Measurements from ENCODE around the gene AUTS2. TPM values are rescaled to one million over a fixed set of nuclear protein-coding genes. Genes with fewer than 3 reads are reported as not detected.

The AUTS2 gene
- total RNA-seq, 1 experiment from 2014 or later: 2.5 TPM

DNA sequence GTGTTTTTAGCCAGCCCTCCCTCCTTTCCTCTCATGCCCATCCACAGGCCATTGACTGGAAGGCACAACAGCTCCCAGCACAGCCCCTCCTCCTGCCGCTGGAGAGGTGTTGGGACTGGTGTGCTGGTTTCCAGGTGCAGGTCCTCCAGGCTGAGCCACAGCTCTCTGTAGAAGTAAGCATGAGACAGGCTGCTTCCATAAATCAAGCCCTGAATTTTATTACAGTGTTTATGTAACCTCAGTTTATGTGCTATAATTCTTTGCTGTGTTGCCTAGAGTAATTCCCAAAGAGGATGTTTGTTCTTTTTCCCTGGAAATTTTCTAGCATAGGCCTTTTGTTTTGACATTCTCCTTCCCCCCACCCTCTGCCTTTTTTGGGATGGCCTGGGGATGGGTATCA is 445.8 kb downstream of the AUTS2 start:
- no peaks in the 10 kb centered on the region for H3K27me3 ChIP-seq (ENCODE audit: control insufficient read depth, insufficient read depth, low read length)

DNA sequence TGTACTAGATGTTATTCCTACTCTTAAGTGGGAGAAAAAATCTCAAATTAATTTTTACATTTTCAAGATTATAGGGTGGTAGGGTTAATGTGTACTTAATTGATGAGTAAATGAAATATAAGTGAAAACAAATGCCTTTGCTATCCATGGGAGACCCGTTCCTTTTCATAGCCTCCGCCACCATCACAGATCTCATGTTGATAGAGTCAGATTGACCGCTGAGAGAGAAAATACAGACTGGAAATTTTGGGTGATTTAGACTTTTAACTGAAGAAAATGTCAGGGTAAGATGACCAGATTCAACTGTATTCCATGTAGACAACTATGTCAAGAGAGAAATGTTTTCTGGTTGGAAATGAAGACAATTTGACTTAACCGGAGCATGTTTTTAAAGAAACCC is 446.2 kb downstream of the AUTS2 start:
- no peaks in the 10 kb centered on the region for H3K9me3 ChIP-seq (ENCODE audit: control insufficient read depth, insufficient read depth, low read depth, low read length)
- no peak for ATAC-seq
- in situ Hi-C loops (cut with HindIII; ENCODE audit: low pct_unique_long_range_greater_than_20kb, low sequenced_read_pairs) (no loop called here), intact Hi-C loops (cut with micrococcal nuclease; ENCODE audit: unreplicated experiment) (no loop called here)
- no peak for TF ChIP-seq POLR2AphosphoS5 (IDR thresholded peaks at IDR 0.05; ENCODE audit: low read depth, low read length)
- no peak for TF ChIP-seq SIN3A (IDR thresholded peaks at IDR 0.05; ENCODE audit: borderline replicate concordance, insufficient read depth, low read depth, low read length)
- TF ChIP-seq, protein P1, sequence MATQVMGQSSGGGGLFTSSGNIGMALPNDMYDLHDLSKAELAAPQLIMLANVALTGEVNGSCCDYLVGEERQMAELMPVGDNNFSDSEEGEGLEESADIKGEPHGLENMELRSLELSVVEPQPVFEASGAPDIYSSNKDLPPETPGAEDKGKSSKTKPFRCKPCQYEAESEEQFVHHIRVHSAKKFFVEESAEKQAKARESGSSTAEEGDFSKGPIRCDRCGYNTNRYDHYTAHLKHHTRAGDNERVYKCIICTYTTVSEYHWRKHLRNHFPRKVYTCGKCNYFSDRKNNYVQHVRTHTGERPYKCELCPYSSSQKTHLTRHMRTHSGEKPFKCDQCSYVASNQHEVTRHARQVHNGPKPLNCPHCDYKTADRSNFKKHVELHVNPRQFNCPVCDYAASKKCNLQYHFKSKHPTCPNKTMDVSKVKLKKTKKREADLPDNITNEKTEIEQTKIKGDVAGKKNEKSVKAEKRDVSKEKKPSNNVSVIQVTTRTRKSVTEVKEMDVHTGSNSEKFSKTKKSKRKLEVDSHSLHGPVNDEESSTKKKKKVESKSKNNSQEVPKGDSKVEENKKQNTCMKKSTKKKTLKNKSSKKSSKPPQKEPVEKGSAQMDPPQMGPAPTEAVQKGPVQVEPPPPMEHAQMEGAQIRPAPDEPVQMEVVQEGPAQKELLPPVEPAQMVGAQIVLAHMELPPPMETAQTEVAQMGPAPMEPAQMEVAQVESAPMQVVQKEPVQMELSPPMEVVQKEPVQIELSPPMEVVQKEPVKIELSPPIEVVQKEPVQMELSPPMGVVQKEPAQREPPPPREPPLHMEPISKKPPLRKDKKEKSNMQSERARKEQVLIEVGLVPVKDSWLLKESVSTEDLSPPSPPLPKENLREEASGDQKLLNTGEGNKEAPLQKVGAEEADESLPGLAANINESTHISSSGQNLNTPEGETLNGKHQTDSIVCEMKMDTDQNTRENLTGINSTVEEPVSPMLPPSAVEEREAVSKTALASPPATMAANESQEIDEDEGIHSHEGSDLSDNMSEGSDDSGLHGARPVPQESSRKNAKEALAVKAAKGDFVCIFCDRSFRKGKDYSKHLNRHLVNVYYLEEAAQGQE (IDR thresholded peaks at IDR 0.05; ENCODE audit: insufficient read depth in 1 of 2, low read depth in 2 of 2, low read length in 1 of 2): no peak
- TF ChIP-seq TCF7L2 (IDR thresholded peaks at IDR 0.05; ENCODE audit: low read depth, low read length): no peak
- TF ChIP-seq, protein P2, sequence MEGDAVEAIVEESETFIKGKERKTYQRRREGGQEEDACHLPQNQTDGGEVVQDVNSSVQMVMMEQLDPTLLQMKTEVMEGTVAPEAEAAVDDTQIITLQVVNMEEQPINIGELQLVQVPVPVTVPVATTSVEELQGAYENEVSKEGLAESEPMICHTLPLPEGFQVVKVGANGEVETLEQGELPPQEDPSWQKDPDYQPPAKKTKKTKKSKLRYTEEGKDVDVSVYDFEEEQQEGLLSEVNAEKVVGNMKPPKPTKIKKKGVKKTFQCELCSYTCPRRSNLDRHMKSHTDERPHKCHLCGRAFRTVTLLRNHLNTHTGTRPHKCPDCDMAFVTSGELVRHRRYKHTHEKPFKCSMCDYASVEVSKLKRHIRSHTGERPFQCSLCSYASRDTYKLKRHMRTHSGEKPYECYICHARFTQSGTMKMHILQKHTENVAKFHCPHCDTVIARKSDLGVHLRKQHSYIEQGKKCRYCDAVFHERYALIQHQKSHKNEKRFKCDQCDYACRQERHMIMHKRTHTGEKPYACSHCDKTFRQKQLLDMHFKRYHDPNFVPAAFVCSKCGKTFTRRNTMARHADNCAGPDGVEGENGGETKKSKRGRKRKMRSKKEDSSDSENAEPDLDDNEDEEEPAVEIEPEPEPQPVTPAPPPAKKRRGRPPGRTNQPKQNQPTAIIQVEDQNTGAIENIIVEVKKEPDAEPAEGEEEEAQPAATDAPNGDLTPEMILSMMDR (IDR thresholded peaks at IDR 0.05): no peak
- H3K4me1 ChIP-seq (ENCODE audit: control insufficient read depth, insufficient read depth, low read length): no peaks in the 10 kb centered on the region
- BruUV-seq (replicated peaks): no TSS peak
- H3K27me3 ChIP-seq (ENCODE audit: control insufficient read depth, insufficient read depth, low read length): no peaks in the 10 kb centered on the region
- H3K27ac ChIP-seq (ENCODE audit: low read length): no peak overlapping the region
- CTCF ChIA-PET: no interaction called here
- DNase-seq (ENCODE audit: low read depth, low spot score): no peak
- H3K4me3 ChIP-seq (ENCODE audit: low read depth in 2 of 2, low read length in 2 of 2): no peak overlapping the region
- H3K36me3 ChIP-seq (ENCODE audit: control insufficient read depth, insufficient read depth, low read length): no peaks in the 10 kb centered on the region
- POLR2A ChIA-PET: no interaction called here

More for the DNA sequence above, 445.8 kb downstream of the AUTS2 start:
- no TSS peak for BruUV-seq (replicated peaks)
- no peak overlapping the region for H3K27ac ChIP-seq (ENCODE audit: low read length)
- ChIA-PET POLR2A (no interaction called here), CTCF (no interaction called here)
- no peaks in the 10 kb centered on the region for H3K36me3 ChIP-seq (ENCODE audit: control insufficient read depth, insufficient read depth, low read length)
- ATAC-seq: no peak
- no peaks in the 10 kb centered on the region for H3K4me1 ChIP-seq (ENCODE audit: control insufficient read depth, insufficient read depth, low read length)
- DNase-seq (ENCODE audit: low read depth, low spot score): no peak
- H3K9me3 ChIP-seq (ENCODE audit: control insufficient read depth, insufficient read depth, low read depth, low read length): no peaks in the 10 kb centered on the region
- intact Hi-C loops (cut with micrococcal nuclease; ENCODE audit: unreplicated experiment) (no loop called here), in situ Hi-C loops (cut with HindIII; ENCODE audit: low pct_unique_long_range_greater_than_20kb, low sequenced_read_pairs) (no loop called here)
- TF ChIP-seq, protein P2 (IDR thresholded peaks at IDR 0.05): no peak
- TF ChIP-seq POLR2AphosphoS5 (IDR thresholded peaks at IDR 0.05; ENCODE audit: low read depth, low read length) (no peak), SIN3A (IDR thresholded peaks at IDR 0.05; ENCODE audit: borderline replicate concordance, insufficient read depth, low read depth, low read length) (no peak), TCF7L2 (IDR thresholded peaks at IDR 0.05; ENCODE audit: low read depth, low read length) (no peak)
- TF ChIP-seq, protein P1 (IDR thresholded peaks at IDR 0.05; ENCODE audit: insufficient read depth in 1 of 2, low read depth in 2 of 2, low read length in 1 of 2): no peak
- no peak overlapping the region for H3K4me3 ChIP-seq (ENCODE audit: low read depth in 2 of 2, low read length in 2 of 2)

Measured in Panc1 (cell line).